RPMI7951 (cell line): ENCODE data around the gene GATM. TPM values are rescaled to one million over a fixed set of nuclear protein-coding genes. Genes with fewer than 3 reads are reported as not detected.
A peak's percentile ranks its signal among the peaks of the same experiment; 100 is the strongest.
"Not testable (repeated sequence)": the region's sequence is repeated elsewhere in the genome, so short reads cannot be mapped to it uniquely, and the experiment has no call there.

Source experiments
- DNase-seq: peaks from one replicate; pipeline ENCODE4 v3.0.0-alpha.2; 2012; ENCODE audit warnings: low read depth
- total RNA-seq: library from RNA; depleted of rRNA; stranded (reverse); fragments of >200 nt; shearing (Covaris generic); gene quantifications from 2 replicates; pipeline ENCODE4 v1.2.3, GENCODE V29; 2014

GATM gene
- total RNA-seq, 1 experiment from 2014 or later = 1.4 TPM

DNA sequence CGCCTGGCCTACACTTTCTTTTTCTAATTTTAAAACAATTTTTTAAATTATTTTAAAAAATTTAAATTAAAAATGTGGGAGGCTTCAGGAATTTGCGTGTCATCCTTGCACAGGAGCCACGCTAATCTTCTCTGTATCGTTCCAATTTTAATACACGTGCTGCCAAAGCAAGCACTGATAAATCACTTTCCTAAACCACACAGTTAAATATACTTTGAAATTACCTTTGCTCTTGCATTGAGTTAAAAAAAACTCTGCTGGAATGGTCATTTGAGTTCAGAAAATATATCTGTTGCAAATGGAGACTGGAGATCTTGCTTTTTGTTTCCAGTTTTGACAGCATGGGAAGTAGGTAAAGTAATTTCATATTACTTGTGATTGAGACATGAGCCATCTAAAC is 23.6 kb downstream of the GATM start:
- DNase-seq = no peak

GRCh38 chr15:45351227-45351626 is 27.1 kb downstream of the GATM start:
- DNase-seq = no peak

- DNase-seq = no peak
Measured at GRCh38 chr15:45349623-45350022, 28.7 kb downstream of the GATM start.

- no peak for DNase-seq
Measured at GRCh38 chr15:45347989-45348388, 30.4 kb downstream of the GATM start.

DNA sequence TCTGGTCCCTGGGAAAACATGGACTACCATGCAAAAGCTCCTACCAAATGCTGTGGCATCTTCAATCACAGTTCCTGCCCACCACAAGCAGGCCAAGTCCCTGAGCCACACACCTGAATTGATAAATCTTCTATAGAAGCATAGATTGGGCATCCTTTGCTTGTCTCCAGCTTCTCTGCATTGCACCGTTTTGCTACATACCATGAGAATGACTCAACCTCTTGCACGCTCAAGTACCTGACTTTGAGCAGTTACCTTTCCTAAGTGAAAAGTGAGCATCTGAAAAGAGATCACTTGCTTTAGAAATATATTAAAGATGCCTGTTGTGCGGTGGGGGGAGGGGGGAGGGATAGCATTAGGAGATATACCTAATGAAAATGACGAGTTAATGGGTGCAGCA is 31.3 kb downstream of the GATM start:
- DNase-seq = no peak

- DNase-seq = no peak
Measured at GRCh38 chr15:45346381-45346780, 32.0 kb downstream of the GATM start.

- DNase-seq = no peak
Measured at GRCh38 chr15:45343258-45343860, 35.0 kb downstream of the GATM start.

DNA sequence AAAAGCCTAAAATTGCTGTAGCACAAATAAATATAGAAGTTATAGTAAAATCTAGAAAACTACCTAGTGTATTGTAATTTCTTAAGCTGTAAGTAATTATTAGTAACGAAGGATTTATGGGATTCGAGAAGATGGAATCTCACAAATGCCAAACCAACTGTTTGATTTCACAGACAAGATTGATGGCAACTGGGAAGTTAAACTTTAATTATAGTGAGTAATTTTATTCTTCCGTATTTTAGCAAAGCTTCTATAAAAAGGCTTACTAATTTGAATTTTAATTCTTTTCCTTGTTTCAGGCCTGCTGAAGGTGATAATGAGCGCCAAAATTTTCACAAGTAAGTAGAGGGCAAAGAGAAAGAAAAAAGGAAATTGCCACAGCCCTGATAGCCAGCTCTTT is 36.6 kb downstream of the GATM start:
- no peak for DNase-seq

GRCh38 chr15:45340429-45340828 is 37.9 kb downstream of the GATM start:
- no peak for DNase-seq

- no peak for DNase-seq
Measured at GRCh38 chr15:45338417-45338816, 39.9 kb downstream of the GATM start.

DNA sequence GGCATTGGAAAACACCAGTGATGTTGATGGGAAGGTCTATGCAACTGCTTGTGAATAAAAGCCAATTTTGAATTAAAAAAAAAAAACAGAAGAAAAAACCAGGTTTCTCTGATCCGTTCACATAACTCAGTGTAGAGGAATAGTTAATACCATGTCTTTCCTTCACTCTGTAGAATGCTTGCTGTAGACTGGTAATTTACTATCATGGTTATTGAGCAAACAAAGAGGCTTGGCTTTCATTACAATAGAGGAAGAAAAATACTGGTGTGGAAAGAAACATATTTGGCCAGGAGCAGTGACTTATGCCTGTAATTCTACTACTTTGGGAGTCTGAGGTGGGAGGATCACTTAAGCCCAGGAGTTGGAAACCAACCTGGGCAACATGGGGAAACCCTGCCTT is 41.1 kb downstream of the GATM start:
- no peak for DNase-seq

- peak; percentile 95 for DNase-seq
Measured at GRCh38 chr15:45333550-45333949, 44.8 kb downstream of the GATM start.

- DNase-seq = no peak
Measured at GRCh38 chr15:45332694-45333093, 45.6 kb downstream of the GATM start.

DNA sequence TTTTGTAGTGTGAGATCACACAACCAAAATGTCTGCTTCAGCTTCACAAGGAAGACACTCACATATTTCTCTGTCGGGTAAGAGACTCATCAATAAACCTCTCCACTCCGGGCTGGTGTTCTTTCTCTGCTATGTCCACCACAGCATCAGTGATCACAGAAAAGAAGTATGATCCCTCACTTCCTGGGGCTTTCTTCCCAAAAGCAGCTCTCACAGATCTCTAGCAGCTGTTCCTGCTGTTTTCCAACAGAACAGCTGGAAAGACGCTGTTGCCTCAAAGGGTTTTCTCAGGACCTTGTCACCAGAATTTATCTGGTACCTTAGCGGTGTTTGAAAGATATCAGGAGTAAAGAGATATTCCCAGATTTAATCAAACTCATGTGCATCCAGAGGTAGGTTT is 46.4 kb downstream of the GATM start:
- no peak for DNase-seq

DNA sequence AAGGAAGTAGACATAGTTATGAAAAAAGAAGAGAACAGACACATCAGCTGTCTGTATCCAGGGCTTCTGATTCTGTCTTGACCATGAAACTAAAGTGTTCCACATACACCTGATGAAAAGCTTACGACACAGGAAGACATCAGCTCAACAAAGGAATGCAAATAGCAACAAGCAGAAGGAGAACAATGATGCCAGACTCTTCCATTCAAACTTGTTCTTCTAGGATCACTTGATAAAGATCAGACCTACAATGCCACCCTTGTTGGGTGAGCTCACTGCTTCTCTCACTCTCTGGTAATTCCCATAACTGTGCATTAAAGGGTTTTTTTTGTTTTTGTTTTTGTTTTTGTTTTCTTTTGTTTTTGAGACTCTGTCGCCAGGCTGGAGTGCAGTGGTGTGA is 49.7 kb downstream of the GATM start:
- no peak for DNase-seq

- DNase-seq = no peak
Measured at GRCh38 chr15:45326741-45327140, 51.6 kb downstream of the GATM start.

- DNase-seq = no peak
Measured at GRCh38 chr15:45326280-45326679, 52.1 kb downstream of the GATM start.

- DNase-seq = no peak
Measured at GRCh38 chr15:45320581-45321205, 57.7 kb downstream of the GATM start.

DNA sequence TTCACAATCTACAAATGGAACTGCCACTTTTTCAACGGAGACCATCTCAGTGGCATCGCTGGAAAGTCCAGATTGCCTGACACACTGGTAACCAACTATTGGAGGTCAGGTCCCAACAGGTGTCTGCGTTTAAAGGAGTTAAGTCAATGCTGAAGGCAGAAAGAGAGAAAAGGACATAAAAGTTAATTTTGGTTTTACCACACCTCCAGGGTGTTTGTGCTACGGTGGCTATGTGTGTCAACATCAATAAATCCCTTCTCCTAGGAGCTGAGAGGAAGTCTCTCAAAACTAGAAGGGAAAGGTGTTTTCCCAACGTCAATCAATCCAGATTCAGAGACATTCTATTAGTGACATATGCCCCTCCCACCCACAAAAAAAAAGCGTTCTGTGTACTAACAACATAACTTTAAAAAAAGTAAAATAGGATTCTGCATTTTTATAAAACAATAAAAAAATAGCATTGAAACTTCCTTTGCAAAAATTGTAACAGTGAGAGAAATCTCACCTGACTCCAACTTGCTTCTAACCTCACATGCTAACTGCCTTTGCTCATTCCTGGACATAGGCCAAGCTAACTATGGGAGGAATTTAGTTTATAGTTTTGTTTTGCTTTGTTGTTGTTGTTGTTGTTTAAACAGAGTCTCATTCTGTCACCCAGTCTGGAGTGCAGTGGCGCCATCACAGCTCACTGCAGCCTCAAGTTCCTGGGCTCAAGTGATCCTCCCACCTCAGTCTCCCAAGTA is 58.7 kb downstream of the GATM start:
- no peak for DNase-seq

- DNase-seq = peak; percentile 76
Measured at GRCh38 chr15:45314960-45315359, 63.4 kb downstream of the GATM start.

DNA sequence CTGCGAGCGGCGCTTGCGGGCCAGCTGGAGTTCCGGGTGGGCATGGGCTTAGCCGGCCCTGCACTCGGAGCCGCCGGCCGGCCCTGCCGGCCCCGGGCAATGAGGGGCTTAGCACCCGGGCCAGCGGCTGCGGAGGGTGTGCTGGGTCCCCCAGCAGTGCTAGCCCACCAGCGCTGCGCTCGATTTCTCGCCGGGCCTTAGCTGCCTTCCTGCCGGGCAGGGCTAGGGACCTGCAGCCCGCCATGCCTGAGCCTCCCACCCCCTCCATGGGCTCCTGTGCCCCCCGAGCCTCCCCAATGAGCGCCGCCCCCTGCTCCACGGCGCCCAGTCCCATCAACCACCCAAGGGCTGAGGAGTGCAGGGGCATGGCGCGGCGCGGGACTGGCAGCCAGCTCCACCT is 64.2 kb downstream of the GATM start:
- DNase-seq = not testable (repeated sequence)
